WERI-Rb-1 (cell line): ENCODE data around the gene DDX10.

Experiments
- DNase-seq: peaks from one replicate; pipeline ENCODE4 v3.0.0-alpha.2; 2020
- H3K27ac ChIP-seq: fragments of 250-450 bp; sonication (Bioruptor Pico); 2 replicates; pipeline ENCODE4 v1.5.1; 2020; ENCODE audit warnings: mild to moderate bottlenecking, moderate library complexity
- H3K27me3 ChIP-seq: fragments of 250-450 bp; sonication (Bioruptor Pico); 2 replicates; pipeline ENCODE4 v1.5.1; 2021; ENCODE audit warnings: mild to moderate bottlenecking, low read depth, moderate library complexity; ENCODE audit not compliant: insufficient read depth, severe bottlenecking
- H3K36me3 ChIP-seq: fragments of 250-450 bp; sonication (Bioruptor Pico); 2 replicates; pipeline ENCODE4 v1.5.1; 2020; ENCODE audit warnings: mild to moderate bottlenecking, moderate library complexity
- H3K4me3 ChIP-seq: 2 replicates; pipeline ENCODE4 v1.5.1; 2011; ENCODE audit warnings: low read depth, mild to moderate bottlenecking, control low read depth, low read length
- H3K9me3 ChIP-seq: fragments of 250-450 bp; sonication (Bioruptor Pico); 2 replicates; pipeline ENCODE4 v1.5.1; 2021; ENCODE audit warnings: mild to moderate bottlenecking, moderate library complexity; ENCODE audit not compliant: severe bottlenecking
- CTCF ChIP-seq: IDR thresholded peaks from 2 replicates; pipeline ENCODE4 v1.5.1; 2011; ENCODE audit warnings: low read depth, mild to moderate bottlenecking, control low read depth, inconsistent platforms, low read length

Gene DDX10

GRCh38 chr11:108914981-108915380, 250.1 kb downstream of the DDX10 start:
- H3K27me3 ChIP-seq = no peaks in the 10 kb centered on the region
- H3K27ac ChIP-seq = no peak overlapping the region
- H3K9me3 ChIP-seq = no peaks in the 10 kb centered on the region
- DNase-seq = no peak
- TF ChIP-seq CTCF = no peak
- H3K4me3 ChIP-seq = no peak overlapping the region
- H3K36me3 ChIP-seq = no peaks in the 10 kb centered on the region

GRCh38 chr11:108915666-108916065, 250.8 kb downstream of the DDX10 start:
- no peak for TF ChIP-seq CTCF
- no peak overlapping the region for H3K27ac ChIP-seq
- H3K9me3 ChIP-seq = no peaks in the 10 kb centered on the region
- no peak overlapping the region for H3K4me3 ChIP-seq
- DNase-seq = no peak
- H3K36me3 ChIP-seq = no peaks in the 10 kb centered on the region
- H3K27me3 ChIP-seq = no peaks in the 10 kb centered on the region

- Histone ChIP-seq H3K36me3 (no peaks in the 10 kb centered on the region), H3K27me3 (no peaks in the 10 kb centered on the region), H3K27ac (no peak overlapping the region), H3K9me3 (no peaks in the 10 kb centered on the region), H3K4me3 (no peak overlapping the region)
- DNase-seq = no peak
- TF ChIP-seq CTCF = no peak
These were observed 251.4 kb downstream of the DDX10 start for GRCh38 chr11:108916290-108916689.

- H3K4me3 ChIP-seq = no peak overlapping the region
- H3K27me3 ChIP-seq = no peaks in the 10 kb centered on the region
- no peaks in the 10 kb centered on the region for H3K36me3 ChIP-seq
- TF ChIP-seq CTCF = no peak
- H3K9me3 ChIP-seq = no peaks in the 10 kb centered on the region
- no peak overlapping the region for H3K27ac ChIP-seq
- DNase-seq = no peak
These were observed 252.1 kb downstream of the DDX10 start for GRCh38 chr11:108916935-108917334.

GRCh38 chr11:108921211-108921610, 256.3 kb downstream of the DDX10 start:
- no peak for DNase-seq
- no peaks in the 10 kb centered on the region for H3K27me3 ChIP-seq
- H3K36me3 ChIP-seq = no peaks in the 10 kb centered on the region
- H3K9me3 ChIP-seq = no peaks in the 10 kb centered on the region
- H3K27ac ChIP-seq = no peak overlapping the region
- no peak overlapping the region for H3K4me3 ChIP-seq
- TF ChIP-seq CTCF = no peak

GRCh38 chr11:108922241-108922640, 257.4 kb downstream of the DDX10 start:
- H3K9me3 ChIP-seq = no peaks in the 10 kb centered on the region
- H3K27me3 ChIP-seq = no peaks in the 10 kb centered on the region
- no peak overlapping the region for H3K27ac ChIP-seq
- no peak for DNase-seq
- TF ChIP-seq CTCF = no peak
- no peaks in the 10 kb centered on the region for H3K36me3 ChIP-seq
- H3K4me3 ChIP-seq = no peak overlapping the region
